ENCODE measurements around the gene WWC2.

The WWC2 gene

DNA sequence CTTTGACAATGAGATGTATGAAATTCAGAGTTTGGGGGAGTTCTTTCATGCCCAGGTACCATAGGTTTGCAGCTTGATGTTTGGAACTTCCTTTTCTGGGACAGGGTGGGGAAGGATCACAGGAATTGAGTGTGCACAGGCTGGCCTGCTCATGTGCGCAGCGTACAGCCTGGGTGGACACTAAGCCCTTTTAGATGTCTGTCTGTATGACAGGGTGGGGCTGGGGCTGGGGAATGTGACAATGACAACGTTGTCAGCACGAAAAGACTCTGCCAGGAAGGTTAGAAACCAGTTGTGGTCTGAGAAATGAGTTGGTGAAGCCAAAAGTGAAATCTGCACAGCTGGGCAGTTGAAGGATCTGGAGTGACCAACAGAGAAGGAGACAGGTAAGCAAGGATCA is 47.4 kb downstream of the WWC2 start:
- Histone ChIP-seq H3K36me3 (ENCODE audit: control insufficient read depth in 2 of 2, insufficient read depth in 1 of 2, low read length in 2 of 2) (no peaks in the 10 kb centered on the region), H3K4me1 (ENCODE audit: control insufficient read depth, insufficient read depth, low read length) (peaks cover 12% of the 10 kb centered on the region), H3K9me3 (ENCODE audit: control insufficient read depth, insufficient read depth, low read depth, low read length) (no peaks in the 10 kb centered on the region), H3K27ac (ENCODE audit: extremely low read depth, low read depth, low read length) (no peak overlapping the region), H3K4me3 (ENCODE audit: low read depth, low read length) (no peak overlapping the region)
- no peak for TF ChIP-seq ZNF2 (tag by site-specific recombination; IDR thresholded peaks at IDR 0.05)
- TF ChIP-seq ZFP41 (tag by site-specific recombination; IDR thresholded peaks at IDR 0.05; ENCODE audit: borderline replicate concordance): no peak
- no peak for TF ChIP-seq ZNF791 (tag by site-specific recombination; IDR thresholded peaks at IDR 0.05)
- TF ChIP-seq, protein P1, sequence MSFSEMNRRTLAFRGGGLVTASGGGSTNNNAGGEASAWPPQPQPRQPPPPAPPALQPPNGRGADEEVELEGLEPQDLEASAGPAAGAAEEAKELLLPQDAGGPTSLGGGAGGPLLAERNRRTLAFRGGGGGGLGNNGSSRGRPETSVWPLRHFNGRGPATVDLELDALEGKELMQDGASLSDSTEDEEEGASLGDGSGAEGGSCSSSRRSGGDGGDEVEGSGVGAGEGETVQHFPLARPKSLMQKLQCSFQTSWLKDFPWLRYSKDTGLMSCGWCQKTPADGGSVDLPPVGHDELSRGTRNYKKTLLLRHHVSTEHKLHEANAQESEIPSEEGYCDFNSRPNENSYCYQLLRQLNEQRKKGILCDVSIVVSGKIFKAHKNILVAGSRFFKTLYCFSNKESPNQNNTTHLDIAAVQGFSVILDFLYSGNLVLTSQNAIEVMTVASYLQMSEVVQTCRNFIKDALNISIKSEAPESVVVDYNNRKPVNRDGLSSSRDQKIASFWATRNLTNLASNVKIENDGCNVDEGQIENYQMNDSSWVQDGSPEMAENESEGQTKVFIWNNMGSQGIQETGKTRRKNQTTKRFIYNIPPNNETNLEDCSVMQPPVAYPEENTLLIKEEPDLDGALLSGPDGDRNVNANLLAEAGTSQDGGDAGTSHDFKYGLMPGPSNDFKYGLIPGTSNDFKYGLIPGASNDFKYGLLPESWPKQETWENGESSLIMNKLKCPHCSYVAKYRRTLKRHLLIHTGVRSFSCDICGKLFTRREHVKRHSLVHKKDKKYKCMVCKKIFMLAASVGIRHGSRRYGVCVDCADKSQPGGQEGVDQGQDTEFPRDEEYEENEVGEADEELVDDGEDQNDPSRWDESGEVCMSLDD (tag by site-specific recombination; IDR thresholded peaks at IDR 0.05): no peak
- no peak for TF ChIP-seq ZBTB20 (tag by site-specific recombination; IDR thresholded peaks at IDR 0.05)
- no peak for TF ChIP-seq ZNF530 (tag by site-specific recombination; IDR thresholded peaks at IDR 0.05; ENCODE audit: low read depth)
- TF ChIP-seq SP3 (tag by site-specific recombination; IDR thresholded peaks at IDR 0.05): no peak
- no peak for TF ChIP-seq GLI4 (tag by site-specific recombination; IDR thresholded peaks at IDR 0.05)
- TF ChIP-seq, protein P2, sequence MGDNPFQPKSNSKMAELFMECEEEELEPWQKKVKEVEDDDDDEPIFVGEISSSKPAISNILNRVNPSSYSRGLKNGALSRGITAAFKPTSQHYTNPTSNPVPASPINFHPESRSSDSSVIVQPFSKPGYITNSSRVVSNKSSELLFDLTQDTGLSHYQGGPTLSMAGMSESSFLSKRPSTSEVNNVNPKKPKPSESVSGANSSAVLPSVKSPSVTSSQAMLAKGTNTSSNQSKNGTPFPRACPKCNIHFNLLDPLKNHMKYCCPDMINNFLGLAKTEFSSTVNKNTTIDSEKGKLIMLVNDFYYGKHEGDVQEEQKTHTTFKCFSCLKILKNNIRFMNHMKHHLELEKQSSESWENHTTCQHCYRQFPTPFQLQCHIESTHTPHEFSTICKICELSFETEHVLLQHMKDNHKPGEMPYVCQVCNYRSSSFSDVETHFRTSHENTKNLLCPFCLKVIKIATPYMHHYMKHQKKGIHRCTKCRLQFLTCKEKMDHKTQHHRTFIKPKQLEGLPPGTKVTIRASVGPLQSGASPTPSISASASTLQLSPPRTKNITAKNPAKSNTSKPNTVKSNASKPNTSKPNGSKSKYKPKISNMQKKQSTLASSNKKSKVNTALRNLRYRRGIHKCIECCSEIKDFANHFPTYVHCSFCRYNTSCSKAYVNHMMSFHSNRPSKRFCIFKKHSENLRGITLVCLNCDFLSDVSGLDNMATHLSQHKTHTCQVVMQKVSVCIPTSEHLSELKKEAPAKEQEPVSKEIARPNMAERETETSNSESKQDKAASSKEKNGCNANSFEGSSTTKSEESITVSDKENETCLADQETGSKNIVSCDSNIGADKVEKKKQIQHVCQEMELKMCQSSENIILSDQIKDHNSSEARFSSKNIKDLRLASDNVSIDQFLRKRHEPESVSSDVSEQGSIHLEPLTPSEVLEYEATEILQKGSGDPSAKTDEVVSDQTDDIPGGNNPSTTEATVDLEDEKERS (tag by site-specific recombination; IDR thresholded peaks at IDR 0.05): no peak
- TF ChIP-seq, protein P3, sequence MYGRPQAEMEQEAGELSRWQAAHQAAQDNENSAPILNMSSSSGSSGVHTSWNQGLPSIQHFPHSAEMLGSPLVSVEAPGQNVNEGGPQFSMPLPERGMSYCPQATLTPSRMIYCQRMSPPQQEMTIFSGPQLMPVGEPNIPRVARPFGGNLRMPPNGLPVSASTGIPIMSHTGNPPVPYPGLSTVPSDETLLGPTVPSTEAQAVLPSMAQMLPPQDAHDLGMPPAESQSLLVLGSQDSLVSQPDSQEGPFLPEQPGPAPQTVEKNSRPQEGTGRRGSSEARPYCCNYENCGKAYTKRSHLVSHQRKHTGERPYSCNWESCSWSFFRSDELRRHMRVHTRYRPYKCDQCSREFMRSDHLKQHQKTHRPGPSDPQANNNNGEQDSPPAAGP (tag by site-specific recombination; IDR thresholded peaks at IDR 0.05): no peak
- TF ChIP-seq, protein P4, sequence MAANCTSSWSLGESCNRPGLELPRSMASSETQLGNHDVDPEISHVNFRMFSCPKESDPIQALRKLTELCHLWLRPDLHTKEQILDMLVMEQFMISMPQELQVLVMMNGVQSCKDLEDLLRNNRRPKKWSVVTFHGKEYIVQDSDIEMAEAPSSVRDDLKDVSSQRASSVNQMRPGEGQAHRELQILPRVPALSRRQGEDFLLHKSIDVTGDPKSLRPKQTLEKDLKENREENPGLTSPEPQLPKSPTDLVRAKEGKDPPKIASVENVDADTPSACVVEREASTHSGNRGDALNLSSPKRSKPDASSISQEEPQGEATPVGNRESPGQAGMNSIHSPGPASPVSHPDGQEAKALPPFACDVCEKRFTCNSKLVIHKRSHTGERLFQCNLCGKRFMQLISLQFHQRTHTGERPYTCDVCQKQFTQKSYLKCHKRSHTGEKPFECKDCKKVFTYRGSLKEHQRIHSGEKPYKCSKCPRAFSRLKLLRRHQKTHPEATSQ (tag by site-specific recombination; IDR thresholded peaks at IDR 0.05): no peak
- no peak for TF ChIP-seq TCF7L2 (IDR thresholded peaks at IDR 0.05; ENCODE audit: borderline replicate concordance, low read depth, low read length)
- POLR2A ChIA-PET: interaction anchor here (0.9 kb wide), 1 partner anchor 9 kb away, joined by 3 read pairs; no protein-coding TSS in a partner anchor
- CTCF ChIA-PET: no interaction called here

DNA sequence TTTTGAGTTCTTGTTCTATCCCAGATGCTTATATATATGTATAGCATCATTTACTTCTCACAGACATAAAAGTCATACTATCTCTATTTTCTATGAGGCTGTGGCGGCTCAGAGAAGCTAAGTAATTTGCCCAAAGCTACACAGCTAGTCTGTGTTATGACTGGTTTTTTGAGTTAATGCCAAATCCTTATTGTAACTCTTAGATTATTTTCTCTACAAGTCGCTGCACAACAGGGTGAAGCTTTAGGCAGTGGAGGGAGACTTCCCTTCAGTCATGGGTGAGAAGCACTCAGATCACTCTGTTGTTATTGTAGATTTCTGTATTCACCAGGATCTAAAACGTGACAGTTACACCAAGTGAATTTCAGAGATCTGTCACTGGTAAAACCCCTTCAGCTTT is 48.1 kb downstream of the WWC2 start:
- Histone ChIP-seq H3K36me3 (ENCODE audit: control insufficient read depth in 2 of 2, insufficient read depth in 1 of 2, low read length in 2 of 2) (no peaks in the 10 kb centered on the region), H3K27ac (ENCODE audit: extremely low read depth, low read depth, low read length) (no peak overlapping the region), H3K4me3 (ENCODE audit: low read depth, low read length) (no peak overlapping the region), H3K4me1 (ENCODE audit: control insufficient read depth, insufficient read depth, low read length) (peaks cover 8% of the 10 kb centered on the region), H3K9me3 (ENCODE audit: control insufficient read depth, insufficient read depth, low read depth, low read length) (no peaks in the 10 kb centered on the region)
- TF ChIP-seq ZBTB1 (tag by site-specific recombination; IDR thresholded peaks at IDR 0.05): no peak
- TF ChIP-seq TCF7L2 (IDR thresholded peaks at IDR 0.05; ENCODE audit: borderline replicate concordance, low read depth, low read length): no peak
- no peak for TF ChIP-seq ZNF843 (tag by site-specific recombination; IDR thresholded peaks at IDR 0.05)
- TF ChIP-seq, protein P5, sequence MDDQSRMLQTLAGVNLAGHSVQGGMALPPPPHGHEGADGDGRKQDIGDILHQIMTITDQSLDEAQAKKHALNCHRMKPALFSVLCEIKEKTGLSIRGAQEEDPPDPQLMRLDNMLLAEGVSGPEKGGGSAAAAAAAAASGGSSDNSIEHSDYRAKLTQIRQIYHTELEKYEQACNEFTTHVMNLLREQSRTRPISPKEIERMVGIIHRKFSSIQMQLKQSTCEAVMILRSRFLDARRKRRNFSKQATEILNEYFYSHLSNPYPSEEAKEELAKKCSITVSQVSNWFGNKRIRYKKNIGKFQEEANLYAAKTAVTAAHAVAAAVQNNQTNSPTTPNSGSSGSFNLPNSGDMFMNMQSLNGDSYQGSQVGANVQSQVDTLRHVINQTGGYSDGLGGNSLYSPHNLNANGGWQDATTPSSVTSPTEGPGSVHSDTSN (CRISPR knock-in tag; IDR thresholded peaks at IDR 0.05): no peak
- TF ChIP-seq ZNF621 (tag by site-specific recombination; IDR thresholded peaks at IDR 0.05): no peak
- TF ChIP-seq ZNF549 (tag by site-specific recombination; IDR thresholded peaks at IDR 0.05): no peak
- TF ChIP-seq ZNF423 (tag by site-specific recombination; IDR thresholded peaks at IDR 0.05): no peak
- TF ChIP-seq ZNF404 (tag by site-specific recombination; IDR thresholded peaks at IDR 0.05): no peak
- TF ChIP-seq ZSCAN23 (tag by site-specific recombination; IDR thresholded peaks at IDR 0.05): no peak
- ChIA-PET POLR2A (interaction anchor here (0.9 kb wide), 1 partner anchor 9 kb away, joined by 3 read pairs; no protein-coding TSS in a partner anchor), CTCF (interaction anchor here (0.8 kb wide), 1 partner anchor 114 kb away, joined by 3 read pairs; no protein-coding TSS in a partner anchor)
